Measurements from ENCODE around the gene PRSS48.
"Not testable (repeated sequence)": the region's sequence is repeated elsewhere in the genome, so short reads cannot be mapped to it uniquely, and the experiment has no call there.

The PRSS48 gene

DNA sequence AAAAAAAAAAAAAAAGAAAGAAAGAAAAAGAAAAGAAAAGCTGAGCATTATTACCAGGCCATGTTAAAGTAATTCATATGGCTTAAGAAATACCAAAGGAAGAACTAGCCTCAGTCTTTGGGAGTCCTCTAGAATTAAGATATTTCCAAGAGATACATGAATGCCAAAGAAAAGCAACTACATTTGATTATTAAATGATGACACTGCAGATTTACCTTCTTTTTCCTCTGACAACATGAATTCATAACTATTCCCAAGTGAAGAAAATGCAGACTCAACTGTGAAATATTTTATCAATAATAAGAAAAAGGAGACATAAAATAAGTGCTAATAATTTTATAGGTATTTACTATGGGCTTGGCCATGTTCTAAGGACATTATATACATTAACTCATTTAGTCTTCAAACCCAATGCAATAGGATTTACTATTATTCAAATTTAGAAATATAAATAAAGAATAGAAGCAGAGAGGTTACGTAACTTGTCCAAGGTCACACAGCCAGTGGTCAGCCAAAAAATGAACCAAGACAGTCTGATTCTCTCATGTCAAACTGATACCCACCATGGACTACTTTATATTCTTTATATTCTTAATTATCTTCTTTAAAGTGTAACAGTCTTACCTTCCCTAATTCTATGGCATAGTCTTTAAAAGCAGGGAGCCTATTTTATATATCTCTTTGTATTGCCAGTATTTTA, 41.5 kb downstream of the PRSS48 start:
- no peak for DNase-seq (ENCODE audit: low spot score)

DNA sequence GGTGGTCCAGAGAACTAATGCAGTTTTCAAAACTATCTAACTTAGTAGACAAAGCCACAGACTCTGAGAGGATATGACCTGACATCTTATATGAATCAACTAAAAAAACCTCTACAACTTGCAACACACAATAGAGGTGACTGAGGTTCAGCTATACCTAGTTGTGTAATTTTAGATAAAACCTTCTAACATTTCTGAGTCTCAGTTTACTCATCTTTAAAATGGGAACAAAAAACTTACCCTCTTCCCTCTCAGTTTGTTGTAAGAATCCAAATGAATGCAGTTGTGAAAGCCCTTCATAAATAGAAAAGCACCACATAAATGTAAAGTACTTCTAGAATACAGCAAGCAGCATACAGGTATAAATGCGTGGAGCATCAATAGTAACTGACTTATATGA, 42.5 kb downstream of the PRSS48 start:
- DNase-seq (ENCODE audit: low spot score): no peak

DNA sequence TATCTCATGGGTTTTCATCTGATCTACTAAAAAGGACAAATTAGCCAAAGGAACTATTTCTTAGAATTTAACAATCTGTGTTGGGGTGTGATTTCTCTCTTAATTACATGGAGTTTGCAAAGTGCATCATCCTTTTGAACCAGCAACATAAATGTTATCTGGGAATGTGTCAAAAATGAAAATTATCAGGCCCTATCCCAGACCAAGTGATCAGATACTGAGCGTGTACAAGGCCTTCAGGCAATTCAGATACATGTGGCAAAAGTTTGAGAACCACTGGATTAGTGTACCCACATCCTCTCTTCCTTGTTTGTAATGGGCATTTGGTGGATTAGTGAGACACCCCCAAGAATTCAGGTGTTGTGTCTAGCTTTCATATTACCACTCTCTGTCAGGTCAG, 44.6 kb downstream of the PRSS48 start:
- peak; percentile 14 for DNase-seq (ENCODE audit: low spot score)

DNA sequence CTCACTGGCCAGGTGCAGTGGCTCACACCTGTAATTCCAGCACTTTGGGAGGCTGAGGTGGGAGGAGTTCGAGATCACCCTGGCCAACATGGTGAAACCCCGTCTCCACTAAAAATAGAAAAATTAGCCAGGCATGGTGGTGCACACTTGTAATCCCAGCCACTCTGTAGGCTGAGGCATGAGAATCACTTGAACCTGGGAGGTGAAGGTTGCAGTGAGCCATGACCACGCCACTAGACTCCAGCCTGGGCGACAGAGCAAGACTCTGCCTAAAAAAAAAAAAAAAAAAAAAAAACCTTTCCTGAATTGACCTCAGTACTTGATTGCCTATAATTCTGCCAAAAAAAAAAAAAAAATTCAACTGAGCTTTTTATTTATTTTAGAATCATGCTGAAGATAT, 45.2 kb downstream of the PRSS48 start:
- not testable (repeated sequence) for DNase-seq (ENCODE audit: low spot score)

DNA sequence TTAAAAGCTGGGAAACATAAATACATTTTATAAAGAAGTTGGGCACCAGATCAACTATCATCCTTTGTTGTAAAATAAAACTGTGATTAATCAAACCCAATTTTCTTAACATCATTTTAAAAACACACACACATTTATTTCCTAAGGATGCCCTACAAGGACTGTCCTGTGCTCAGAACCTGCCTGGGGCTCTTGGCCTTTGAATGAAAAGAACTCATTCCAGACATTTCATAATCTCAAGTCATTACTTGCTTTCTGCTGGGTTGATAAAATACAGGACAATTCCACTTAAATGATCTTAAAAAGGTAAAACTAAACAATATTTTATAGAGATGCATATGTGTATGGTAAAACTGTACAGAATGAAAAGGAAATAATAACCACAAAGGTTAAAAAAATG, 45.6 kb downstream of the PRSS48 start:
- DNase-seq (ENCODE audit: low spot score): no peak

DNA sequence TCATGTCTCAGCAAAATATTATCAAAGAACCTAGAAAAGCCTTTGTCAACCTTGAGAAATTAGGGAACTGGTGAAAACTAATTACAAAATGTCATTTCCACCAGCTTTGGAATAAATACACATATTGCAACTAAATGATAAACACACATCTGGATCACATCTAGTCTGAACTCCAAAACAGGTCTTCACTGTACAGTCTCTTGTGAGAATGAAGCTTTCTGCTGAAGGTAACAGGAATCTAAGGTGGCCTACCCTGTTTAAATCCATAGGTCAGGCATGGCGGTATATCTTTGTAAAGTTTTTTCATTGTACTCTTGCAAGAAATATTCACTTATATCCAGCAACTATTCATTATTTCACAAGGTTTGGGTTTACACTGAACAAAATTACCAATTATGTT, 46.7 kb downstream of the PRSS48 start:
- no peak for DNase-seq (ENCODE audit: low spot score)

DNA sequence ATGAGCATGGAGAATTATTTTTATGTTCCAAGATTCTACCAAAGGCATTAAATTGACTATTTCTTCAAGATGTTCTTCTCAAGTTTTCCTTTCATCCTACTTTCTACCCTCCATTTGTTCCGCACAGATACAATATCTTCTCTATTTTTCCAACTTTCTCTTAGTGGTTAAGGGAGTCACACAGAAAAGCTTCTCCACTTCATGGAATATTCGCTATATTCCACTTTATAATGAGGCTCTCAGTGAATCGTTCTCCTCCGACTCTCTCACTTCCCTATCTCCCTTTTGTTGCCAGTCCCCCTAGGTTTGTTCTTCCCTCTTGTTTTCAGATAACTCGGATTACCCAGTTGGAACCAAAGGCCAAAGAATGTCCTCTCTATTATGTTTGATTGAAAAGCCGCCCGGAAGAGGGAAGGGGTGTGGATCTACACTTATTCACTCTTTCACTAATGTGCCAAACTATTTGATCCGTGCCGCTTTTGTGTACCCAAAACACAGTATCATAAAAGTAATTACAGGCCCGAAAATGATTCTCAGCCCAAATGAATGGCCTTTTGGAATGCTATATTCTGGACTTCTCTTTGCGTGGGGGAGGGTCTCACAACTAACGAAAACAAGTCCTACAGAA, 47.3 kb downstream of the PRSS48 start:
- peak; percentile 94 for DNase-seq (ENCODE audit: low spot score)

DNA sequence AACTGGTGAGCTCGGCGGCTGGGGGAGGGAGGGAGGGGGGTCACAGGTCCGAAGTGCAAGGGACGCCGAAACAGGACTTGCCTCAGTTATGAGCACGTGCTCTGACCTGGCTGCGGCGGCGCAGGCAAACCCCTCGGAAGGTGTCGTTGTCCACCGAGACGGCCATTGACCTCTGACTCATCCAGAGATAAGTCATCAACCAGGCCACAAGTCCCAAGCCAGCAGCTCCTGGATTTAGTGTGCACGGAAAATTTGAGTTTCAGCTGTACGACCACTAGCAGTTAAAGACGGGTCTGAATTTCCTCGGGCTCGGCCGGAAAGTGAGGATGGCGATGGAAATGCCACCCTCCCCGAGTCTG, 47.8 kb downstream of the PRSS48 start:
- DNase-seq (ENCODE audit: low spot score): peak; percentile 90

DNA sequence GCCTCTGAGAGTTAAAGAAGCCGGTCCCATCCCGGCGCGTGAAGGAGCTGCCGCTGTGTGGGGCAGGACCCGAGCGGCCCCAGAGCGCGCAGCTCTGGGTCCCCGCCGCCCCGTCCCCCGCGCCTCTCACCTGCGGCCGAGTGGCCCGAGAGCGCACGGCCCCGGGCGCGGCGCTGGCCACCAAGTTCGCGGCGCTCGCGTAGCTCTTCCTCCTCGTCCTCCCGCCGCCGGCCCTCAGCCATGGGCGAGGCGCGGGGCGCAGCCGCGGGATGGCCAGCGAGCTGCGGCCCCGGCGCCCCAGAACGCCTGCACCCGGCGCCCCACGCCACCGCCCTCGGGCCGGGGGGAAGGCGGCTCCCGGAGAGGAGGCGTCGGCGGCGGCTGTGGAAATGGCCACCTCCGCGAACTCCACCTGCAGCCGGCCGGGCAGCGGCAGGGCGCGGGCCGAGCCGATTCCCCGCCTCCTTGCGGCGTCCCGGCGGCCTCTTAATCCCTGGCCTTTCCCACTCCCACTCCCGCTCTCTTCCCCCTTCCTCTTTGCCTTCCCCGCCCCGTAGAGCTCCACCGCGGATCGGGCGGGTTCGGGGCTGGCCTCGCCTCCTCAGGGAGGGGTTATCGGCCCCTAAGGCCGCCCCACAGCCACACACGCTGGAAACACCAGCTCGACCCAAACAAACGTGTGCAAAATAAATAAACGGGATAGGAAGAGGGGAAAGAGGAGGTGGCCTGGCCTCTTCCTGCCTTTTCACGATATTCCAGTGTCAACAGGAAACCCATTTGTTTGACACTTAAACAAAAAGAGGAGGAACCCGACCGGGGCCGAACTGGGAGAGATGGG, 48.4 kb downstream of the PRSS48 start, which contains the start of gene SH3D19:
Gene SH3D19, minus strand, starts transcription at position 495 of the 838 bp plus-strand sequence. Its CDS starts 253 bp downstream, at position 242.
- peak; percentile 74 for DNase-seq (ENCODE audit: low spot score)

DNA sequence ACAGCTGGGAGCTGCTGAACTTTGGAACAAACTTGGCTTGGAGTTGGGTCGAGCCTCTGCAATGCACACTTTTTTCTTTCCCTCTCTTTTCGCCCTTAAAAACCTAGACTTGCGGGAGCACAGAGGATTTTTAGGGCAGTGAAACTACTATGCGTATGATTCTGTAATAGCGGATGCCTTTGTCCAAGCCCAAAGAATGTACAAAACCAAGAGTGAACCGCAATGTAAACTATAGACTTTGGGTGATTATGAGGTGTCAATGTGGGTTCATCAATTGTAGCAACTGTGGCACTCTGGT, 48.9 kb downstream of the PRSS48 start:
- no peak for DNase-seq (ENCODE audit: low spot score)

DNA sequence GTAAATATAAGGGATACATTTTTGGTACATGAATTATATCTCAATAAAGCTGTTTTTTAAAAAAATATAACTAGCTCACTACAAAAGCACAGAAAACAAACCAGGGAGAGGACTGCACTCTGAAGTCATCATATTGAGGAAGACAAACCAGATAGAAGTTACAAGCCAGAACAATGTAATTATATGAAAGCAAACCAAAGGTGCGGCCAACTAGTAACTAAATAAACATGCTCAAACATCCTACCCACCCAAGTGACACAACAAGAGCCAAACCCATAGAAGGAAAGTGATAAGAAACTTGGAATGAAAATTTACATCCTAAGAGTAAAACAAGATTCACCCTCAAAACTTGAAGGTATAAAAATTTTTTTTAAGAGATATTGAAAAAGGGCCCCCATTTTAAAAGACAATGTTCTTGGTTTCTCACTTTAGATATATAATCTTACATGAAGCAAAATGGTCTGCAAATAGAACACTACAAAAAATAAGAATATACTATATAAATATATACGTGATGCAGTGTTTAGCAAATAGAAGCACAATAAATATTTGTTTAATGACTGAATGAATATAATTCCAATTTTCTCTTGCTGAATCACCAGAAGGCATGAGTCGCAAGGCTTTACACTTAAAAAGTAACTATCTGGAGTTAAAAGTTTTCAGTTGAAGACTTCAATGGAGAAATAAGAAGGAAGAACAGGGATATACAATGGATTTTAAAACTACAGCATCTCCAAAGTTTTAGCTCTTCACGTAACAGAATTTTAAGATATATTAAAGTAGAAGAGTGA, 52.5 kb downstream of the PRSS48 start:
- no peak for DNase-seq (ENCODE audit: low spot score)

DNA sequence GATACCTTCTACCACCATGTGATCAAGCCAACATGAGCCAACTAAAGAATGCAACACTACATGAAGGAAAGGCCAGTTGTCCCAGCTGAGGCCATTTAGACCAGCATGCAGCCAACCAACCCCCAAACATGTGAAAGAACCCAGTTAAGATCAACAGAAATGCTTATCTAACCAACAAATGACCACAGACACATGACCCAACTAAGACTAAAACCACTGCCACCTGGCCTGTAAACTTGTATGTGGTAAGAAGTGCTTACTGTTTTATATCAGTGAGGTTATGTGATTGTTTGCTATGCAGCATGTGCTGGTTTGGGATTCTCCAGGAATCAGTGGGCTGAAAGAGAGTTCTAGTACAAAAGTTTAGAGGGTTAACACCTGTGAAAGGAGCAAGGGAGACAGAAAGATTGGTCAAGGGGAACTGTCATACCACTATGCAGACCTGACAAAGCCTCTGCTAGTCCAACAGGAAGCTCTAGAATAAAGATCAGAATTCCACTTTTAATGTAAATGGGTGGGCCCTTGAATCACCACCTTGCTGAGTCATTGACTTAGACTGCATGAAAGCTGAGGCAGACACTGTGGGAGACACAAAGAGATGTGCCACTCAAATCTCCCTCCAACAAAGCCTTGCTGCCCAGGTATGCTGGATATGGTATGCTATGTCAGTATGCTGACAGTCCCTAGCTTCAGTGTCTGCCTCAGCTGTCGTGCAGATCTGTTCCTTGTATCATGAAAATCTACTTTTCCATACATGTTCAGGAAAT, 54.5 kb downstream of the PRSS48 start:
- peak; percentile 78 for DNase-seq (ENCODE audit: low spot score)

DNA sequence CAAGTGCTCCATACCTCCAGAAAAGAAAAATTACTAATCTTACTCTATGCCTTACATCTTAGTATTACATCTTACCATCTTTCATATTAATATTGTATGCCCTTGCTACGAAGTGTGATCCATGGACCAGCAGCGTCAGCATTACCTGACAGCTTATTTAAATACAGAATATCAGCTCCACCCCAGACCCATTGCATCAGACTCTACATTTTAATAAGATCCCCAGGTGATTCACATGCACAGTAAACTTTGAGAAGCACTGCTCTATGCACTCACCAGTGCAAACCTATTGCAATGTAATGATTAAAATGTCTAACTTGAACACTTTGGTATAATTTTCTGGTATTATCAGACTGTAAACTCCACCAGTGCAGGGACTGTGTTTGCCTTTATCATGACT, 62.5 kb downstream of the PRSS48 start:
- DNase-seq (ENCODE audit: low spot score): no peak

DNA sequence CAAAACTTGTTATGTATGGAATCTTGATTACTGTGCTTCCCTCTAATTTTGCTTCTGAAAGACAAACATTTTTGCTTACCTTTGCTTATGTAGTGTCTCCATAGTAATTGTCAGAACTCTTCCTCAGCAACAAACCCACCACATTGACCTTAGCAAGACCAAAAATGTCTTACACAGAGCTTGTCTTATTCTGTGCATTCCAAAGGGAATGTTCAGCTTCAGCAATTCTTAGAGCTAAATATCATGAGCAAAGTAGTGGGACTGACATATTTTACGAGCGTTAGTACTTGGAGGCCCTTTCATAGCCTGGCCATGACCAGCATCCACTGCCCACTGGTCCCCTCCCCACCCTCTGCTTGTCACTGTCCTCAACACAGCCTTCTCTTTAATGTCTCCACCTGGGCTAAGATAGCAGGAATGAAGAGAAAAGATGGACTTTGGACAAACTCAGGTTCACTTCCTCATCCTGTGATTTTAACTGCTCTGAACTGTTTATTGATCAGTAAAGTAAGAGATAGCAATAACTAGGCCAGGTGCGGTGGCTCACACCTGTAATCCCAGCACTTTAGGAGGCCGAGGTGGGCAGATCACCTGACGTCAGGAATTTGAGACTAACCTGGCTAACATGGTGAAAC, 63.9 kb downstream of the PRSS48 start:
- DNase-seq (ENCODE audit: low spot score): no peak
